ENCODE results near the gene GPR65.

GPR65 gene

GRCh38 chr14:88043529-88044443, 38.9 kb downstream of the GPR65 start:
- TF ChIP-seq CTCF (IDR thresholded peaks at IDR 0.05; ENCODE audit: insufficient read depth, low read length, poor library complexity, severe bottlenecking) = no peak
- Histone ChIP-seq H3K36me3 (ENCODE audit: control insufficient read depth, insufficient read depth, low read length) (no peaks in the 10 kb centered on the region), H3K27me3 (replicated peaks; ENCODE audit: control insufficient read depth, insufficient read depth, low read length) (no peaks in the 10 kb centered on the region), H3K4me3 (replicated peaks; ENCODE audit: low read depth, low read length) (no peak overlapping the region)
- DNase-seq (ENCODE audit: extremely low read depth, insufficient read length) = no peak

- Histone ChIP-seq H3K27me3 (replicated peaks; ENCODE audit: control insufficient read depth, insufficient read depth, low read length) (no peaks in the 10 kb centered on the region), H3K4me3 (replicated peaks; ENCODE audit: low read depth, low read length) (no peak overlapping the region), H3K36me3 (ENCODE audit: control insufficient read depth, insufficient read depth, low read length) (no peaks in the 10 kb centered on the region)
- no peak for TF ChIP-seq CTCF (IDR thresholded peaks at IDR 0.05; ENCODE audit: insufficient read depth, low read length, poor library complexity, severe bottlenecking)
- no peak for DNase-seq (ENCODE audit: extremely low read depth, insufficient read length)
Measured at GRCh38 chr14:88044444-88044758, 39.5 kb downstream of the GPR65 start.

DNA sequence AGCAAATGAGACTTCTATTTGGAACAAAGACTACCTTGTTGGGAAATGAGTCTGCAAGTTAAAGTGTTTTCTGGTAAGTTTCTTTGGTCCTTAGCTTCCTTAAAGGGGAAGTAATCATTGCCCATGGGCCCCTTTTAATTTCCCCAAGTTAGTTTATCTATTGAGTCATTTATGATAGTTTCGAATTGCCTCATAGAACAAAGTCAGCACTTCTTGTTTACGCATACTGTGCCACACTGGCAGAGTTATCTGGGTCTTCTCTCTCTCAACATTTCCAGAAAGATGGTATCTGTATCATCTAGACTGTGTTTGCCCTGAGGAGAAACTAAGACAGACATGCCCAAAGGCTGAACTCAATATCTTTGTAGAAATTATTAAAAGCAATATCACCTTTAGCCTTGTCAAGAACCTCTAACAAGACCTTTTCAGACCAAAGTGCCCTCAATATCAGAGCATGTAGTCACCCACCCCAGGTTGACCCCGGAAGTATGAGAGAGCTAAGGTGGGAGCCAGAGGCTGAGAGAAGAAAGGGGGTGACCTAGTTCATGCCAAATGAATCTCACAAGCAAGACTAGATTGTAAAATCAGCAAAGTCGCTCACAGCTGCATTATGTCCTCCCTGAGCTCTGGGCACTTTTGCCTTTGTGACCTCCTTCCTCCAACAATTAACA, 40.0 kb downstream of the GPR65 start:
- DNase-seq (ENCODE audit: extremely low read depth, insufficient read length) = no peak
- H3K4me3 ChIP-seq (replicated peaks; ENCODE audit: low read depth, low read length) = no peak overlapping the region
- no peak for TF ChIP-seq CTCF (IDR thresholded peaks at IDR 0.05; ENCODE audit: insufficient read depth, low read length, poor library complexity, severe bottlenecking)
- H3K27me3 ChIP-seq (replicated peaks; ENCODE audit: control insufficient read depth, insufficient read depth, low read length) = no peaks in the 10 kb centered on the region
- no peaks in the 10 kb centered on the region for H3K36me3 ChIP-seq (ENCODE audit: control insufficient read depth, insufficient read depth, low read length)

DNA sequence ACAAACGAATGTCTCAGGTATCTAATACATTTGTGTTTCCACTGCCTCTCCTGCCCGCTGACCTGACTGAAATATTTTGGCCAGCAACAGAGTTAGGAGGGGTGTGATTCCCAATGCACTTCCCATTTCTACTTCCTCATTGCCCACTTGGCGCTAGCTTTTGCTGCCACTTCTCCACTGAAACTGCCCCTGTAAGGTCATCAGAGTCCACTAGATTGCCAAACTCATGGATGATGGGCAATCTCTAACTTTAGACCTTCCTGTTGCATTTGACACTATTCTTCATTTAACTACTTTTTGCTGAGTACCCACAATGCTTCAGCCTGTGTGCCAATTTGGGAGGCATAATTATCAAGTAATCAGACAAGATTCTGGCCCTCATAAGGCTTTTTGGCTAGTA, 40.8 kb downstream of the GPR65 start:
- DNase-seq (ENCODE audit: extremely low read depth, insufficient read length) = no peak
- H3K27me3 ChIP-seq (replicated peaks; ENCODE audit: control insufficient read depth, insufficient read depth, low read length) = no peaks in the 10 kb centered on the region
- H3K36me3 ChIP-seq (ENCODE audit: control insufficient read depth, insufficient read depth, low read length) = no peaks in the 10 kb centered on the region
- TF ChIP-seq CTCF (IDR thresholded peaks at IDR 0.05; ENCODE audit: insufficient read depth, low read length, poor library complexity, severe bottlenecking) = no peak
- no peak overlapping the region for H3K4me3 ChIP-seq (replicated peaks; ENCODE audit: low read depth, low read length)

DNA sequence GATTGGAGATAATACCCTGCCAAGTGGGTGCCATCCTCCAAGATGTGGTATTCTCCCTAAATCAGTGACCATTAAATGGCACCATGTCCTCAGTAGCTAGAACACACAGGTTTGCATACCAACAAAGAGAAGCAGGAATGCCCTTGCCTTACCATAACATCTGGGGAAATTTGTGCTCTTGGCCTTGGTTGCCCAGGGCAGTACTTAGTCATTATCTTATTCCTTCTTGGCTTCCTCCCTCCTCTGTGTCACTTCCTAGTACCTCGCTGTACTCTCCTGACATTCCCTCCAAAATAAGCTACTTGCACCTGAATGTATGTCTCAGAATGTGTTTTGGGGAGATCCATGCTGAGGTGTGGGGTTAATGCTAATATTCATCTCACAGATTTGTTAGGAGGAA, 43.4 kb downstream of the GPR65 start:
- Histone ChIP-seq H3K4me3 (replicated peaks; ENCODE audit: low read depth, low read length) (no peak overlapping the region), H3K36me3 (ENCODE audit: control insufficient read depth, insufficient read depth, low read length) (no peaks in the 10 kb centered on the region), H3K27me3 (replicated peaks; ENCODE audit: control insufficient read depth, insufficient read depth, low read length) (no peaks in the 10 kb centered on the region)
- DNase-seq (ENCODE audit: extremely low read depth, insufficient read length) = no peak
- no peak for TF ChIP-seq CTCF (IDR thresholded peaks at IDR 0.05; ENCODE audit: insufficient read depth, low read length, poor library complexity, severe bottlenecking)

All from GM06990 (cell line).